ENCODE data around the gene FBLN1. TPM values are rescaled to one million over a fixed set of nuclear protein-coding genes. Genes with fewer than 3 reads are reported as not detected.

The FBLN1 gene
- total RNA-seq, 2 donors from 2014 or later: 0.39 to 0.57 TPM

Other genes with a start within 250 kb of the FBLN1 start
- gene UPK3A, start 217.9 kb upstream of the FBLN1 start, total RNA-seq: not detected
- gene FAM118A, start 192.9 kb upstream of the FBLN1 start, total RNA-seq: 10 to 100 TPM; 59.2 to 79.0 TPM
- under 1 TPM; 0.80 to 0.93 TPM for gene SMC1B, start 89.3 kb upstream of the FBLN1 start, total RNA-seq
- gene RIBC2, start 89.2 kb upstream of the FBLN1 start, total RNA-seq: 1 to 10 TPM; 6.7 to 9.7 TPM
- gene ATXN10, start 169.0 kb downstream of the FBLN1 start, total RNA-seq: 10 to 100 TPM; 60.1 to 90.7 TPM